GM03348 (cell line): Measurements from ENCODE around the gene ATG10.
"Not testable (repeated sequence)": the region's sequence is repeated elsewhere in the genome, so short reads cannot be mapped to it uniquely, and the experiment has no call there.

ENCODE experiments used
- DNase-seq: peaks from one replicate; pipeline ENCODE4 v3.0.0; 2012; ENCODE audit warnings: low spot score

Gene ATG10

DNA sequence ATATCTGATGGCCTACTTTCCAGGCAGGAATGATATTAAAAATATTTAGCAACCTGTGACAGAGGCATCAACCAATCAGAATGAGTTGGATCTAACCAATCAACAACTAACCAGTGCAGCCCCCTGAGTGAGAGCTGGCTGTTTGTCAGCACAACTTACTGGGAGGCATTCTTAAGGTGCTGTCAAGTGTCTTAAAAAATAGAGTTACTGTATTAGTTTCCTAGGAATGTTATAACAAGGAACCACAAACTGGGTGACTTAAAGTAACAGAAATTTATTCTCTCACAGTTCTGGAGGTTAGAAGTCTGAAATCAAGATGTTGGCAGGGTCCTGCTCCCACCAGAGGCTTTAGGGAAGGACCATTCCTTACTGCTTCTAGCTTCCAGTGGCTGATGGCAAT lies 85.2 kb downstream of the ATG10 start:
- no peak for DNase-seq

DNA sequence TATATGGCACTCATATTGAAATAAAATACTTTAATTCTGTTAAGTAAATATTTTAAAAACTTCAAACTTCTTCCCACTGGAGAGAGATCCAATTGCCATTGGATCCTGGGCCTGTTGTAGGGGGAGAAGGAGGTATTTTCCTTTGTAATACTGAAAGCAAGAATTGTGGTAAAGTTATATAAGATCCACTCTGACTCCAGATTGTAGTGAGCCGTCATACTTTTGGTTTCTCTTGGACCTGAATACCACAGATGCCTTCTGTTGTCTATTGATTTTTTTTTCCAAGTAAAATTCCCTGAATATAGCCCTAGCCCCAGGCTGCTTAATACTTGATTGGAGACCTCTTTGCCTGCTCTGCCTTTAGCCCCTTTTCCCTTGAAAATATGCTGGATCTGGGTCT lies 86.9 kb downstream of the ATG10 start:
- DNase-seq, result peak; percentile 14

DNA sequence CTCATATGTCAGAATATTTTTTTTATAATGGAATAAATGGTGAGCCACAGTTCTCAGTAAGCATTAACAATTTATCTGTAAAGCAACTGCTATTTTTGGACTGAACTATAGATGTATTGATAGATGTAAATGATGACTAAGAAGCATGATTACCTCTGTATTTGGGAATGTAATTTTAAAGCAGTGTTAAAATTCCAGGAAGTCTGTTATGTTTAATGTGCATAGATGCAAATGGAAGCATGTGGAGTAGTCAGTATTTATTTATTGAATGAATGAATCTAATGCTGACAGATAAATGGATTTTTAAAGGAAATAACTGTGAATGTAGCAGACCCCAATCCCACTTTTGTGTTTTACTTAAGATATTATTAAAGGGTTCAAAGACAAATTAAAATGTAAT lies 95.0 kb downstream of the ATG10 start:
- DNase-seq, result no peak

DNA sequence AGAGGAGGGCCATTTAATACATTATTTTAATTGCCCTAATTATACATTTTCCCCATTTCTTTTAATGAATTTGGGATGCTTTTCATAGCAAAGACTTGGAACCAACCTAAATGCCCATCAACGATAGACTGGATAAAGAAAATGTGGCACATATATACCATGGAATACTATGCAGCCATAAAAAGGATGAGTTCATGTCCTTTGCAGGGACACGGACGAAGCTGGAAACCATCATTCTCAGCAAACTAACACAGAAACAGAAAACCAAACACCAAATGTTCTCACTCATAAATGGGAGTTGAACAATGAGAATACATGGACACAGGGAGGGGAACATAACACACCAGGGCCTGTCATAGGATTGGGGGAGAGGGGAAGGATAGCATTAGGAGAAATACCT lies 96.2 kb downstream of the ATG10 start:
- DNase-seq, result not testable (repeated sequence)

DNA sequence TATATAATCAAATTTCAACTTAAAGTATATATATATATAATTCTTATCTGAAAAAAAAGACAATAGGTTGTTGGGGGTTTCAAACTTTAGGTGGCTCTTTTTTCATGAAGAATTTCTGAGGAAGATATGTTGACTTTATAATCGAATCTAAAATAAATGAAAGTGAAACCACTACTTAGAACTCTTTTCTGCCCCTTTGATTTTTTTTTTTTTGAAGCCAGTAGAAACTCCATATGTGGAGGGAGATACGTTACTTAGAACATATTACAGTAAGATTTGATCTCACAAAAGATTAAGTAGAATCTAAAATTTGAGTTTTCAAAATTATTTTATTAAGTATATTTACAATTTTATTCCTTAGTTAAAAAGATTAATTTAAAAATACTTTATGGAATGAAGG lies 96.9 kb downstream of the ATG10 start:
- DNase-seq, result no peak

DNA sequence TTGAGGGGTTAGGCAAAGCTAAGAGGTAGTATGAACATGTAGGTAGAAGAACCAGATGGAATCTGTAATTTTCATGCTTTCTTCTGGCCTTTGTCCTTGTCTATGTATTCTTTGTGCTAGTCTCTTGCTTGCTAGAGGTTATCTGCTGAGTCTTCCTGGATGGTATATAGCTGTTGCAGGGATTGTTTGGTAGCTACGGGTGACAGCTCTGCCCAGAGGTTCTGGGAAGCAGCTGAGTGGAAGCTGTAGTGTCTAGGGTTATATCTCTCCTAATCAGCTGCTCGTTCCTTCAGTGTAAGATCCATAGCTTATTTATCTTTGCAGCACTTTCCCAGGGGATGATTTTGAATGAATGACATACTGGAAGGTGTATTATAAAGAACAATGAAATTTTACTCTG lies 100.3 kb downstream of the ATG10 start:
- DNase-seq, result no peak

DNA sequence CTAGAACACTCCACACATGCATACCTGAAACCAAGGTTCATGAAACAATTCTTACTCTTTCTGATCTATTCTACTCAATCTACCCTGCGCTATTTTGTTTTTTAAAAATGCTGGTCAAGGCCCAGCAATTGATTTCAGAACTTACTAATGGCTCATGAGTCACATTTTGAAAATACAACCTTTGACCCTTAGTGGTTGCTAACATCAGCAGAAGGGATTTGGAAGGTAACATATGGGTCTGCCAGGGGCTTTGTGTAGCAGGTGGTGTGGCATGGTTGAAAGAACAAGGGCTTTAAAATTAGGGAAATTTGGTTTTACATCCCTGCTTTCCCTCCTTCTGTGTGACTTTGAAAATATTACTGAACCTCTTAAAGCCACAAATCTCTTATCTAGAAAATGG lies 101.4 kb downstream of the ATG10 start:
- DNase-seq, result no peak

DNA sequence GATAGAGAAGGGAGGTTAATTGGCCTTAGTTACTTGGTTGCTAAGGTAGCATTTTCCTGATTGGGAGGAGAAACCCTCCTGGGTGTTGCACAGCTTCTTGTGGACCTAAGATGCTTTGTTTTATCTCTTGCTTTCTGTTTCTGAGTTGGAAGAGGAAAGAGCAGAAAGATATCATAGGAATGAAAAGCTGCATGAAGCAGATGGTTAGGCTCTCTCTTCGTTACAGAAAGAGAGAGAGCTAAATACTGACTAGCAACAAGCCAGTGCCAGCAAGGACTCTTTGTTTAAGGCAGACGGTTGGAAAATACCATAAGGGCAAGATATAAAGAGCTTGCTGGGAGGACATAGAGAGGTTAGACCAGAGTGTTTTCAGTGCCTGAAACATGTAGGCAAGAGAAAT lies 103.1 kb downstream of the ATG10 start:
- no peak for DNase-seq

DNA sequence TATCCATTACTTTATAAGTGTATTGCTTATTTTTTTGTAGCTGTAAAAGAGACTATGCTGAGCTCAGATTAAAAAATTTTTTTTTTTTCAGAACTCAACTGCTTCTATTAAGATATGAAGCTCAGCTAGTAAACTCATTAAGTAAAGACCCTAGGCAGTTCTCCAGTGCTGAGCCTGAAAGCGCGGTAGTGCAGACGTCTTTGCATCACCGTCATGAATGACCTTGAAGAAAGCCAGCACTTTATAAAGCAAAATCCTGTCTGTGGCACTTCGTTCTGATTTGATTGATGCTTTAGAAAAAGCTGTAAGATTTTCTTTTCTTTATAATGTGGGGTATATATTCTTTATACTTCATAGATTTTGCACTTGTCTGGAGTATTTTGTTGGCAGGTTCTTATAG lies 105.7 kb downstream of the ATG10 start:
- no peak for DNase-seq

DNA sequence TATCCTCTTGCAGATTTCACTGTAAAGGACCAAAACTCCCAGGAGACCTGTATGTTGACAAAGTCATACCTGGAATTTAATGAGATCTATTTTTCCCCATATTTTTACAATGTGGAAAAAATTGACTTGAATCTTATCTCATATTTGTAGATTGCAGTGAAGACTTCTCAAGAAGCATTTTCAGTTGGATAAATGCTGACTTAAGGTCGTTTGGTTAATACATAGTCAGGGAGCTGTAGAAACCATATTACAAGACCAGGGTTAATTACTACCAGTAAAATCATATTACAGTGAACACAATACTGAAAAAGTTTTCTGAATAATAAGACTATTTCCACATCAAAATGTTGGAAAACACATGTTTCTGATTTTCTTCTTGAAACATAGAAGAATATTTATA lies 119.8 kb downstream of the ATG10 start:
- no peak for DNase-seq

DNA sequence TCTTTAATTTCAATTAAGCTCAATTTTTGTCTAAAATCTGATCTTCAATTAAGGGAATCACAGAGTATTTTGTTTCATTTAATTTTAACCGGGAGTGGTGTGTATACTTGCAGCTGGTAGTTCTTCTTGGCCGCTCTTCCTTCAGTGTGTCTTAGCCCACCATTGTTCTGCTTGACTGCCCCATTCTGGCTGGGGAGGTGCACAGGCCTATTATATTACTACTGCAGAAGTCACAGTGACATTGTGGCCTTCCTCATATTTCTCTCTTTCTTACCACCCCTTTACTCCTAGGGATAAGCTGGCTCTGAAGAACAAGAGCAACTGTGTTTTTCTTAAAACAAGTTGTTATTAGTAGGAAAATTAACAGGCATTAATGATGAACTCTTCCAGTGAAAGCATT lies 123.7 kb downstream of the ATG10 start:
- DNase-seq, result no peak

DNA sequence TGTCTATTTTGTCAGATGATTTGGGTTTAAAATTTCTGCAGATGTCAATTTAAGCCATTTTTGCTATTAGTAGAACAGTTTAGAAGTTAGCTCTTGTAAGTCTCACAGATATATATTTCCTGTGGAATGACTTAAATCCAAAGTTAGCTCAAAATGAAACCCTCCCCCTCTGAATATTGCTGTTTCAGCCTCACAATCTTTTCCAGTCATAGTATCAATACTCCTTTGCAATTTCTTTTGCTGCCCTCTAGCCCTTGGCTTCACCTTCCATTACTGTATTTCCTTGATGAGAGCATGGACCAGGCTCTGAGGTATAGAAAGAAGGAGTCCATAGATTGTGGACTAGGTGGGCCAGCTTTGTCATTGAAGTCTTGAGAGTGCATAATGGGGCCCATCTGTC lies 124.4 kb downstream of the ATG10 start:
- DNase-seq, result no peak

DNA sequence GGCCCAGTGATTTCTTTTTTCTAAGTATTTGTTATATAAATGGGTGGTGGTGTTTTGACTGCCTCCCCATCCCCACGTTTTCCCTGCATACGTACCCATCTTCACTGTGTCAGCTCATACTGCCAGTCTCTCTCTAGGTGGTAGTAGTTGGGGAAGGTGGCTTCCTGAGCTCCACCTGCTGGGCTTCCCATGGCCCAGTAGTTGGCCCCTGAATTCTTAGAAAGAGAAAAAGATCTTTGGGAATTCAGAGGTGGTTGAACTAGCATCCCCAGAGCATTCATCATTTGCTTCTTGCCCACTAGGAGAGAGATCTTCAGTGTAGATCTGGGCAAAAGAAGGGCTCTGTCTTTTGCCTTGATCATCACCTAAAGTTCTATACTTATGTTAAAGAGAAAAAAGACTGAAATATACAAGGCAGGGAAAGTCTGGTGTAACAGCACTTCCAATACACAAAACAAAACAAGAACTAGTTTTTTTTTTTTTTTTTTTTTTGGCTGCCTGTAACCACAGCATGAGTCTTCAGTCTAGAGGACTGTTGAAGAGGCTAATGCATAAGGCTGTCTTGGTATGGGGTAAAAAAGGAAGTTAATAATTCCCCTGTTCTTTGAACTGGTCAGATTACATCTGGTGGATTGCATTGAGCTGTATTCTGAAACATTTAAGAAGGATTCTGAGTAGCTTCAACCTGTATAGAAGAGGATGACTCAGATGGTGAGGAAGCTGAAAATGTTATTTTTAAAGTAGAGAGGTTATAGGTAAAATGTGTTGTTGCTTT lies 128.7 kb downstream of the ATG10 start:
- no peak for DNase-seq

DNA sequence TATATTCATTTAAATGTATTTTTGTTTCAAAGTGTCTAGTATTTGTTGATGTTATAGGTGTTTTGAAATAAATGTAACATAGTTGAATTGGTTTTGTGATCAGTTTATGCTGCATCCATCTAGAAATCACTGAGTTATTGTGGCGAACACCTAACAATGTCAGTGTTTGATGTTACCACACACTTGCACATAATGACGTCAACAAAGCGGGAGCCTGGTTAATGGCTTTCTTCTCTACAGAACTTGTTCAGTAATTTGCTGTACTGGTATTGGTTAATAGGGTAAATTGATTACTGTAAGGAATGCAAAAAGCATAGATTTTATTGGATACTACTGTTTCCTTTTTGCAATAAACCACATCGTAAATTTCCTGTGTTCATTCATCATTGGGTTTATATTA lies 133.0 kb downstream of the ATG10 start:
- no peak for DNase-seq

DNA sequence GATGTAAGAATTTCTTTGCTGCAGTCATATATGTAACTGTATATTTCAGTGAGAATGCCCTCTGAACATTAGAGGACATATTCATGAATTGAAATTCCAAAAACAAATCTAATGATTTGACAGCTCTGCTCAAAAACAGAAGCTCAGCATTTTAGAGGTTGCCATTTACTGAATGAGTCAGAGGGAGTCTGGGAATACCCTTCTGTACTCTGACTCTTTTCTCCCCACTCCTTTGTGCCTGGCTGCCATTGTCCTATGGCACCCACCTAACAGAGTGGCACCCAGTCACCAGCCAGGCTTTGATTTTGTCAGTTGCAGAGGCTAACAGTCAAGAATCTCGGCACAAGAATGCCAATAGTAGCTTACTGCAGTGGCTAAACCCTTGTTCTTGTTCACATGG lies 133.6 kb downstream of the ATG10 start:
- no peak for DNase-seq

DNA sequence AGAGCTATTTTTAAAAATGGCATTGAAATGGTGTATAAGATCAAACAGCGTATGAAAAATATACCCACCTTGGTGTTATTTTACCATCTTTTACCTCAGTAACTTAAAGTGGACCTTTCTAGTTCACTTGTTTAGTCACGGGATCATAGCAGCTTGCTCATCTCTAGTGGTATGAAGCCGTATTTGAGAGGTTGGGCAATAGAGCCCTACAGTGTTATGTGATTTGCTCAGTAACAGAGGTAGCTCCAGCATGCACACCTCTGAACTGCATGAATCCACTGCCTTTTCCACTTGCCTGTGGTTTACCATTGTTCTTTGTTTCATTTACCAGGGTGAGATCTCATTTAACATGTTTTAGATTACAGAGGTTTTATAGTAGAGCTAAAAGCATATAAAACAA lies 134.4 kb downstream of the ATG10 start:
- no peak for DNase-seq

DNA sequence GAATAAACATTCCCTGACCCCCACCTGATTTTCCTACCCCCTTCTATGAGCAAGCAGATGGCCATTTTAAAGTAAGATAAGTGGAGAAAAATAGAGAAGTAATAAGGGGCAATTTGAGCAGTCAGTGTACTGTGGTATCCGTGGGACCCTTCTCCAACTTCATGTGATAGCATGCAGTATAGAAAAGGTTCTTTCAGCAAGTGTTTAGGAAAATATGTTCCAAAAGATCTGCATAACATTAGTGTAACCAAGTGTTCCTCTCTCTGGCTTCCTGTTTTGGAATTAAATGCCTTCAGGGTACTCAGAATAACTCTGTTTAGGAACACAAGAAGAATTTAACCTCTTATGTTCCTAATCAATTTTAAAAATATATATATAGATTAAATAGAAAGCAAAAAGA lies 134.9 kb downstream of the ATG10 start:
- DNase-seq, result no peak

DNA sequence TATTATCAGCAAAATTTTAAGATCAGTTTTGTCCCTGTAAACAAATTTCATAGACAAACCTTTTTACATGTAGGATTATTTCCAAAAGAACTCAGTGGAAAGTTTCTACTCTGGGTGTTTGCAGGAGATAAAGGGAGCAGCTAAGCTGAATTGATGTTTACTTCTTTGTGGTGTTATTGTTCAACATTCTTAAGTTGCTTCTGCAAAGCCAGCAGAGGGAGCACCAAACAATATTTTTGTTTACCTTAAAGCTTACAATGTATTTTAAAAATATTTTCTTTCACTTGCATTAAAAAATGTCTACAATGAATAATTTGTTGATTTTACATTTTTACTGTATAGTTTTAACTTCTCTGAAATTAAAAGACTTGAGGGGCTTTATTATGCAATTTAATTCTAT lies 135.4 kb downstream of the ATG10 start:
- peak; percentile 20 for DNase-seq

DNA sequence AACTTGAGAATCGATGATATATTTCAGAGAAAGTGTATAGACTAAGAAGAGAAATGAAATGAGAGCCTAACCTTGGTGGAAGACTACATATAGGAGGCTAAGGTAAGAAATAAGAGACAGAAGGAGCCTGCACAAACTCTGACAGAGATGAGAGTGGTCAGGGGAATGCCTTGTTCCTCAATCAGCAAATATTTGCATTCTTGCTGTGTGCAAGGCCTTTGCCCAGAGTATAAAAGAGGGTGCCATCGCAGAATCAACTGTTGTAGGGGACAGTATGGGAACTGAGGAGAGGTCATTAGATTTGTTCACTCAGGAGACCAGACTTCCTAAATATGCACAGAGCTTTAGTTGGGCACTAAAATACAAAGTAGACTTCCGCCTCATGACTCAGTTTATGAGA lies 137.2 kb downstream of the ATG10 start:
- DNase-seq, result no peak

DNA sequence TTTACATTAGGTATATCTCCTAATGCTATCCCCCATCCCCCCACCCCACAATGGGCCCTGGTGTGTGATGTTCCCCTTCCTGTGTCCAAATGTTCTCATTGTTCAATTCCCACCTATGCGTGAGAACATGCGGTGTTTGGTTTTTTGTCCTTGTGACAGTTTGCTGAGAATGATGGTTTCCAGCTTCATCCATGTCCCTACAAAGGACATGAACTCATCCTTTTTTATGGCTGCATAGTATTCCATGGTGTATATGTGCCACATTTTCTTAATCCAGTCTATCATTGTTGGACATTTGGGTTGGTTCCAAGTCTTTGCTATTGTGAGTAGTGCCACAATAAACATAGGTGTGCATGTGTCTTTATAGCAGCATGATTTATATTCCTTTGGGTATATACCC lies 138.1 kb downstream of the ATG10 start:
- DNase-seq, result not testable (repeated sequence)

DNA sequence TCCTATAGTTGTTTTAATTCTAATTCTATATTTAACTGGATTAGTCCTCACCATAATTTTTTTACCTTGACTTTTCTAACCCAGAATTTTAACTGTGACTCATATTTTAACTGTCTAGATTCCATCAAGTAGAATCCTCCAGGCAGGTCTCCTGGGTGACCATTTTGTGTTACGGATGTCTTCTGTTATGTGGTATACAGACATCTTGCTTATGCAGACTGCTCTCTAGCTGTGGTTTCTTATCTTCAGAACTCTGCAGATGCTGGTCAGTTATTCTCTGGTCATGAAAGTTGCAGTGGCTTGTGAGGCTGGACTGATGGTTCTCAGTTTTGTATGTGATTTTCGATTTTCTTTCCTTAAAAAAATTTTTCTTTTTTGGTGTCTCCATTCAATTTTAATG lies 139.4 kb downstream of the ATG10 start:
- DNase-seq, result no peak

DNA sequence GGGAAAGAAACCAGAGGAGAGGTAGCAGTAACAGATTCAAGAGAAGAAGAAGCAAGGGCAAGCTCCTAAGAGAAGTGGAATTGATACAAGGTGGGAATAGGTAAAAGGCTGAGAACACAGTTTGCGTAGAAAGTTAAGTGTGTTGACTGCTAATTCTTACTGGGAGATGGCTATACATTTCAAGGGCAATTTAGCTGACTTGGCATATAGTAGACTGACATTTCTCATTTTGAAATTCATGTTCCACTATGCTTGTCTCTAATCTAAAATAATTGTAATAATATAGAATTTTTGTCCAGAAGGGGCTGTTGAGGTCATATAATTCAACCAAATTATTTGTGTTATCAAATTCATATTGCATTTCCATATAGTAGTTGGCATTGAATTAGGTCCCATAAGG lies 144.0 kb downstream of the ATG10 start:
- DNase-seq, result no peak

DNA sequence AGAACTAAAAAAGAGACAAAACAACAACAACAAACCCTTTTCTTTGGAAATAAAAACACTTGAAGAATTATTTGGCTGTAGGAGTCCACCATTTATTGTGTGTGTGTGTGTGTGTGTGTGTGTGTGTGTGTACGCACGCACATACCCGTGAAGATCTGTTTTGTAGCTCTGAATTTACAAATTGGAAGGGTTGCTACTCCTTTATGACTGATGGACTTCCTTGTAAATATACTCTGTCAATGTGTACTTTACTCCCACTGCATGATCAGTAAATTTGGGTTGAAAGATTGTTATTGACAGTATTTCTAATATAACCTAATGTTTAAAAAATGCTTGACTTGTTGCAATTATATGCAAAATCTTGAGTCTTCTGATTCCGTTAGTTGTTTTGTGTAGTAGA lies 148.1 kb downstream of the ATG10 start:
- no peak for DNase-seq

DNA sequence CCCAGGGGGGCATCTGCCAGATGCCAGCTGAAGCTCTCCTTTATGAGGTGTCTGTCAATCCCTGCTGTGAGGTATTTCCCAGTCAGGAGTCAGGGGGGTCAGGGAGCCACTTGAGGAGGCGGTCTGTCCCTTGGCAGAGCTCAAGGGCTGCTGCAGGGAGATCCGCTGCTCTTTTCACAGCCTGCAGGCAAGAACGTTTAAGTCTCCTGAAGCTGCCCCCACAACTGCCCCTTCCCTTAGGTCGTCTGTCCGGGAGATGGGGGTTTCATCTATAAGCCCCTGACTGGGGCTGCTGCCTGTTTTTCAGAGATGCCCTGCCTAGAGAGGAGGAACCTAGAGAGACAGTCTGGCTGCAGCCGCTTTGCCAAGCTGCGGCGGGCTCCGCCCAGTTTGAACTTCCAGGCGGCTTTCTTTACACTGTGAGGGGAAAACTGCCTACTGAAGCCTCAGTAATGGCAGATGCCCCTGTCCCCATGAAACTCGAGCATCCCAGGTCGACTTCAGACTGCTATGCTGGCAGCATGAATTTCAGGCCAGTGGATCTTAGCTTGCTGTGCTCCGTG lies 158.0 kb downstream of the ATG10 start:
- DNase-seq, result no peak
